Bronchial epithelial cell (primary cell): ENCODE measurements around the gene GSTT2. TPM values are rescaled to one million over a fixed set of nuclear protein-coding genes. Genes with fewer than 3 reads are reported as not detected.

Experiments used
- DNase-seq: peaks from one replicate; pipeline ENCODE4 v3.0.0-alpha.2; 2010; ENCODE audit warnings: low read depth
- FAIRE-seq: peaks from 2 replicates; lab custom pipeline; 2011; peaks lifted over from hg19 to GRCh38; lab: Jason Lieb, UNC
- H3K27me3 ChIP-seq: 2 replicates; pipeline ENCODE4 v1.5.1; 2011; ENCODE audit warnings: low read length; ENCODE audit not compliant: control insufficient read depth, insufficient read depth
- H3K36me3 ChIP-seq: 2 replicates; pipeline ENCODE4 v1.5.1; 2011; ENCODE audit warnings: low read length; ENCODE audit not compliant: control insufficient read depth, insufficient read depth
- H3K4me3 ChIP-seq: 2 replicates; pipeline ENCODE4 v1.5.1; 2011; ENCODE audit warnings: mild to moderate bottlenecking, low read depth, low read length, control low read depth
- CTCF ChIP-seq: IDR thresholded peaks from 2 replicates; pipeline ENCODE4 v1.5.1; 2011; ENCODE audit warnings: mild to moderate bottlenecking, moderate library complexity, low read length, control low read depth, inconsistent platforms; ENCODE audit not compliant: insufficient read depth, severe bottlenecking
- total RNA-seq: library from RNA; depleted of rRNA; stranded (reverse); fragments of >200 nt; gene quantifications from 2 replicates; pipeline ENCODE4 v1.2.1, GENCODE V29; 2014

GSTT2 gene
- total RNA-seq, 1 donor from 2014 or later: not detected

DNA sequence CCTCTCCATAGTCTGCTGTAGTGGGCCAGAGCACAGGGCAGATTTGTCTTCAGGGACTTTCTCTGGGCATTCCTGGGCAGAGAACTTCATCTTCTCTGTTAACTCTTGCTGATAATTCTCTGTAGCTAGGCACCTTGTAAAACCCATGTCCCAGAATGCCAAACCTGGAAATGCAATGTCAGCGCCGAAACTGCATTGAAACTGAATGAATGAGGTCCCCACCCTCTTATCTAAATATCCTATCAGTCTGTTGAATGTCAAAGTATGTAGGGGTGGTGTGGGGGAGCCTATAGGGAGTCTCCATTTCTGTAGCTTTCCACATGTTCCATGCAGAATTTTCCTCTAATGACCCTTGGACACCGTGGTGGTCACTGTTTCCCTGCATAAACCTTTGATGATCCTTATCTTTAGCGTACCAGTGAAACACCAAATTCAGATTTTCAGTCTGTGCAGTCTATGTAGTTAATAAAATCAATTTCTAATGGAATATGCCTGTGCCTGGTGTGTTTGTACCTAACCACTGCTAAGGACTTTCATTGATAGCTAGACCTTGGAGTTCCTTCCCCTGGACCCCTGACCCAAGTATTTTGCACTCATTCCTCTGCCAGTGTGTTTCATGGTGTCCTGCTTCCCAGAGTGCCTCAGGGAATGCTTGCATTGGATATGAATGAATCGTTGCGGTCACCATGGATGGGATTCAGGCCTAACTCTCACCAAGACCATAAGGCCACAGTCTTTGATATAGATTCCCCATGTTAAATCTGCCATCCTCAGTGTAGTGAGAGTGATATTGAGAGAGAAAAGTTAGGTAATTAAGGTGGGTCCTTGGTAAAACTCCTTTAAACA lies 28.7 kb downstream of the GSTT2 start:
- H3K36me3 ChIP-seq: no peaks in the 10 kb centered on the region
- H3K27me3 ChIP-seq: peaks cover 2% of the 10 kb centered on the region
- no peak for TF ChIP-seq CTCF
- H3K4me3 ChIP-seq: no peak overlapping the region
- FAIRE-seq (no peak), DNase-seq (no peak)

- DNase-seq (no peak), FAIRE-seq (no peak)
- Histone ChIP-seq H3K4me3 (no peak overlapping the region), H3K27me3 (no peaks in the 10 kb centered on the region), H3K36me3 (no peaks in the 10 kb centered on the region)
- no peak for TF ChIP-seq CTCF
These were observed 29.5 kb downstream of the GSTT2 start for GRCh38 chr22:24009227-24010017.

DNA sequence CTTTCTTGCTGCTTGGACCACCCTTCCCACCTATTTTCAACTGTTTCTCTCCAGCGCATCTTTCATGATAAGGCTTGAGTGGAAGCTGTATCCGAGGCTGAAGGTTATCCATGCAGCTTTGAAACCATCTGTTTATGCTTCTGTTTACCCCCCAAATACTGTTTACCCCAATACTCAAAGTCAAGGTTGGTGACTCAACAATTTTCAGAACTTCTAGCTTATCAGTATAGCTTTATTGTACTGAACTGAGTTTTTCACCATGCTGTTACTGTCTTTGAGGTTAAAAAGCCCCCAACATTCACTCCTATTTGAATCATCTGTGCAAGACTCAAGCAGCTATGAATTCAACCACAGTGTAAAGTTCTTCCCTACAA lies 30.1 kb downstream of the GSTT2 start:
- TF ChIP-seq CTCF: no peak
- no peak overlapping the region for H3K4me3 ChIP-seq
- FAIRE-seq (no peak), DNase-seq (no peak)
- no peaks in the 10 kb centered on the region for H3K36me3 ChIP-seq
- H3K27me3 ChIP-seq: no peaks in the 10 kb centered on the region

DNA sequence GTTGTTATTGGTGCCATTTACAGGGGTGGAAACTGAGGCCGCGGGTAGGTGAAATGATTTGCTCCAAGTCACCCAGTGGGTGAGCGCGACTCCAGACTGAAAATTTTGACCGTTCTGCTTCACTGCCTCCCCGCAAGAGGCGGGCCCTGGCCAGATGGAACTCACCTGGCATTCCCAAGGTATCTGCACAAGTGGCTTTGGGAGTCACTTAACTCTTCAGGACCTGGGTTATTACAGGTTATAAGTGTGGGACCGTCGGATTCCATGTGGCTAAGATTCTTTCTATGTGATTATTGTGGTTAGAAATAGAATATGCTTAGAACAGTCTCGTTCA lies 31.8 kb downstream of the GSTT2 start:
- TF ChIP-seq CTCF: no peak

DNA sequence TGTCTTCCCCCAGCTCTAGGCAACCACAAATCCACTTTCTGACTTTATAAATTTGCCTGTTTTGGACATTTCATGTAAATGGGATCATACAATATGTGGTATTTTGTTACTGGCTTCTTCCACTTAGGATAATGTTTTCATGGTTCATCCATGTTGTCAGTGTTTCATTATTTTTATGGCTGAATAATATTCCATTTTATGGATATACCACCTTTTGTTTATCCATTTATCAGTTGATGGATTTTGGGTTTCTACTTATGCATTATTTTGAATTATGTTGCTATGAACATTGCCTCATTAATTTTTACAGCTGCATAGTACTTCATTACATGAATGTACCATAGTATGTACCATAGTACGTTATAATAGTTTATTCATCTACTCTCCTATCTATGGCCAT lies 36.2 kb downstream of the GSTT2 start:
- no peak for FAIRE-seq
- no peaks in the 10 kb centered on the region for H3K36me3 ChIP-seq
- no peak overlapping the region for H3K4me3 ChIP-seq
- no peaks in the 10 kb centered on the region for H3K27me3 ChIP-seq
- DNase-seq: no peak
- TF ChIP-seq CTCF: no peak

More for the DNA sequence above, 31.8 kb downstream of the GSTT2 start:
- FAIRE-seq (no peak), DNase-seq (peak; percentile 20)
- Histone ChIP-seq H3K4me3 (peak overlapping the region; percentile 72), H3K36me3 (no peaks in the 10 kb centered on the region), H3K27me3 (no peaks in the 10 kb centered on the region)
